Measurements from ENCODE around the gene MEGF11. TPM values are rescaled to one million over a fixed set of nuclear protein-coding genes. Genes with fewer than 3 reads are reported as not detected.

Gene MEGF11
- total and polyA plus RNA-seq, 8 donors = 2.6 to 17.4 (median 9.9) TPM; not detected in 1

DNA sequence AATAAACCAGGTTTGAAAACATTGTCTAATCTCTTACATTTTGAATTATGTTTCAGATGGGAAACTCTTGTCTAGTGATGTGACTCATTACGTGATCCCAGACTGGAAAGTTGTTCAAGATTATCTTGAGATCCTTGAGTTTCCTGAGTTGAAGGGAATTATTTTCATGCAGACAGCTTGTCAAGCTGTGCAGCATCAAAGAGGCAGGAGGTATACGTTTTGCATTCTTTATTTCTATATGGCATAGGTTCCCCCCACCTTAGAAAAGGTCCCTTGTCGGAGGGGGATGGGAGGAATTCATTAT lies 41.3 kb upstream of the MEGF11 start:
- ATAC-seq = no peak
- peaks cover 6 to 38% of the 10 kb centered on the region in 2 donors for H3K4me1 ChIP-seq
- intact Hi-C loops (cut with DNase I) = no loop called here
- TF ChIP-seq, protein P1, sequence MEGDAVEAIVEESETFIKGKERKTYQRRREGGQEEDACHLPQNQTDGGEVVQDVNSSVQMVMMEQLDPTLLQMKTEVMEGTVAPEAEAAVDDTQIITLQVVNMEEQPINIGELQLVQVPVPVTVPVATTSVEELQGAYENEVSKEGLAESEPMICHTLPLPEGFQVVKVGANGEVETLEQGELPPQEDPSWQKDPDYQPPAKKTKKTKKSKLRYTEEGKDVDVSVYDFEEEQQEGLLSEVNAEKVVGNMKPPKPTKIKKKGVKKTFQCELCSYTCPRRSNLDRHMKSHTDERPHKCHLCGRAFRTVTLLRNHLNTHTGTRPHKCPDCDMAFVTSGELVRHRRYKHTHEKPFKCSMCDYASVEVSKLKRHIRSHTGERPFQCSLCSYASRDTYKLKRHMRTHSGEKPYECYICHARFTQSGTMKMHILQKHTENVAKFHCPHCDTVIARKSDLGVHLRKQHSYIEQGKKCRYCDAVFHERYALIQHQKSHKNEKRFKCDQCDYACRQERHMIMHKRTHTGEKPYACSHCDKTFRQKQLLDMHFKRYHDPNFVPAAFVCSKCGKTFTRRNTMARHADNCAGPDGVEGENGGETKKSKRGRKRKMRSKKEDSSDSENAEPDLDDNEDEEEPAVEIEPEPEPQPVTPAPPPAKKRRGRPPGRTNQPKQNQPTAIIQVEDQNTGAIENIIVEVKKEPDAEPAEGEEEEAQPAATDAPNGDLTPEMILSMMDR (IDR thresholded peaks at IDR 0.05) = no peak
- peak overlapping the region in 1 of 2 donors; percentile 69 for H3K4me3 ChIP-seq
- DNase-seq = no peak
- peaks cover 0 to 11% of the 10 kb centered on the region in 2 donors for H3K36me3 ChIP-seq
- H3K27ac ChIP-seq = peak overlapping the region in 1 of 2 donors; percentile 91
- H3K27me3 ChIP-seq = no peaks in the 10 kb centered on the region
- H3K9me3 ChIP-seq = no peaks in the 10 kb centered on the region

DNA sequence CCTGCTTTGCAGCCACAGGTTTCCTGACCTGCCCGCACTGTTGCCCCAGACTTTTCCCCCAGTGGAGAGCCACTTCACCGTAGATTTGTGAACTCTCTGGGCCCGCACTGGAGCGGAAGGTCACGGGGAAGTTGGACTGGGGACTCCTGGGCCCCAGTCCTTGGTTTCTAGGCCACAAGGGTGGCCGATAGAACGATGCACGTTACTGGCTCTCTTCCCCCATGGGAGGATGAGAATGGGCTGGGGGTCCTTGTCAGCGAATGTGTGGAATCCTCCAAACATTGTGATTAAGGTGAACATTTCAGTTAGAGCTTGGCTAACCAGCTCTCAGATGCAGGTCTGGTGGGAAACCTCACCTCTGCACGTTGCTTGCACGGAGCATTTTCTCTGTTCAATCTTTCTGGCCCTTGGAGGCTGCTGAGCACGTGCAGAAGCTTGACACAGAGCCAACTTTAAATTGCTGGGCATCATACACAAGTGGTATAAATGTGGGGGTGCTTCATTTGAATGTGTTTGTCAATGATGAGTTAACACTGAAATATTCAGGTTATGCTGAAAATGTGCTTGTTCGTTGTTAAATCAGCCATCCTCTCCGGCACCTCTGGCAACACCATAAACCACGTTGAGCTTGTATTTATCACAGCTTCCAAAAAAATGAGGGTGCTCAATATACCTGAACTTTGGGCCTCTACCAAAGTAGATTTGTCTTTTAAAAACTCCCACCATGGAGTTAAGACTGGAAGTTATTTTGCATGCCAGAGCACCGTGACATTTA lies 40.8 kb upstream of the MEGF11 start:
- H3K27me3 ChIP-seq = no peaks in the 10 kb centered on the region
- intact Hi-C loops (cut with DNase I) = no loop called here
- ATAC-seq (peak; percentile 56), DNase-seq (no peak)
- peaks cover 0 to 6% of the 10 kb centered on the region in 2 donors for H3K36me3 ChIP-seq
- H3K27ac ChIP-seq = peak overlapping the region; percentile 91 to 92
- H3K9me3 ChIP-seq = no peaks in the 10 kb centered on the region
- peak overlapping the region; percentile 60 to 69 for H3K4me3 ChIP-seq
- TF ChIP-seq, protein P1 (IDR thresholded peaks at IDR 0.05) = no peak
- peaks cover 6 to 38% of the 10 kb centered on the region in 2 donors for H3K4me1 ChIP-seq

DNA sequence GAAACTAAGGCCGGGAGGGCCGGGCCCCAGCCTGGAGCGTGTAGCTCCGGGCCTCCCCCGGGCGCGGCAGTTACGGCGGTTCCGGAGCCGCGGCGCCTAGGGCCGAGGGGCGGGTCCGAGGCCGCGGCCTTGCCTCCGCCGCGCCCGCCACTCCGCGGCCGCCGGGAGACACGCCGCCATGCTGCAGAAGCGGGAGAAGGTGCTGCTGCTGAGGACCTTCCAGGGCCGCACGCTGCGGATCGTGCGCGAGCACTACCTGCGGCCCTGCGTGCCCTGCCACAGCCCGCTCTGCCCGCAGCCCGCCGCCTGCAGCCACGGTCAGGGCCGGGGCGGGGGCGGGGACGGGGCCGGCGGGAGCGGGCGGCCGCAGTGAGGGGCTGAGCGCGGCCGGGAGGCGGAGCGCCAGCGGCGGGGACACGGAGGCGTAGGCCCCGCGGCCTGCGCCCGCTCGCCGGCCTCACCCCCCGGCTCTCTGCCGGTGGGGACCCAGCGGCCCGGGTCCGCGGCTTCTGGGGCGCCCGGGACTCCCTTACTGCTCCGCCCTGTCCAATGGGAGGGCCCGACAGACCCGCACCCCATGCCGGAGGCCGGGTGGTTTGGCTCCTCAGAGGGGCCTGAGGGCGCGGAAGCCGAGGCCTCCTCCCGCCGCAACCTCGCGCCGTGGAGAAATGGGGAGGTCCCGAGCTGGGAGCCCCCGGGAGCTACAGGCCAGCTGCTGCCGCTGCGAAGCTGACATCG lies 40.0 kb upstream of the MEGF11 start, which contains the start of gene DIS3L:
TSS of gene DIS3L (plus strand) at position 150 of the 738 bp plus-strand sequence. CDS start at position 179, 29 bp downstream.
- H3K9me3 ChIP-seq = no peaks in the 10 kb centered on the region
- peak within 1 kb of the TSS; percentile 91 to 92 for H3K27ac ChIP-seq
- ATAC-seq (peak; percentile 91), DNase-seq (peak in 3 of 4 donors; percentile 58 to 93 (median 59))
- peaks cover 6 to 38% of the 10 kb centered on the region in 2 donors for H3K4me1 ChIP-seq
- H3K27me3 ChIP-seq = no peaks in the 10 kb centered on the region
- intact Hi-C loops (cut with DNase I) = no loop called here
- H3K4me3 ChIP-seq = peak within 1 kb of the TSS; percentile 60 to 69
- peaks cover 0 to under 1% of the 10 kb centered on the region in 2 donors for H3K36me3 ChIP-seq
- TF ChIP-seq, protein P1 (IDR thresholded peaks at IDR 0.05) = no peak

DNA sequence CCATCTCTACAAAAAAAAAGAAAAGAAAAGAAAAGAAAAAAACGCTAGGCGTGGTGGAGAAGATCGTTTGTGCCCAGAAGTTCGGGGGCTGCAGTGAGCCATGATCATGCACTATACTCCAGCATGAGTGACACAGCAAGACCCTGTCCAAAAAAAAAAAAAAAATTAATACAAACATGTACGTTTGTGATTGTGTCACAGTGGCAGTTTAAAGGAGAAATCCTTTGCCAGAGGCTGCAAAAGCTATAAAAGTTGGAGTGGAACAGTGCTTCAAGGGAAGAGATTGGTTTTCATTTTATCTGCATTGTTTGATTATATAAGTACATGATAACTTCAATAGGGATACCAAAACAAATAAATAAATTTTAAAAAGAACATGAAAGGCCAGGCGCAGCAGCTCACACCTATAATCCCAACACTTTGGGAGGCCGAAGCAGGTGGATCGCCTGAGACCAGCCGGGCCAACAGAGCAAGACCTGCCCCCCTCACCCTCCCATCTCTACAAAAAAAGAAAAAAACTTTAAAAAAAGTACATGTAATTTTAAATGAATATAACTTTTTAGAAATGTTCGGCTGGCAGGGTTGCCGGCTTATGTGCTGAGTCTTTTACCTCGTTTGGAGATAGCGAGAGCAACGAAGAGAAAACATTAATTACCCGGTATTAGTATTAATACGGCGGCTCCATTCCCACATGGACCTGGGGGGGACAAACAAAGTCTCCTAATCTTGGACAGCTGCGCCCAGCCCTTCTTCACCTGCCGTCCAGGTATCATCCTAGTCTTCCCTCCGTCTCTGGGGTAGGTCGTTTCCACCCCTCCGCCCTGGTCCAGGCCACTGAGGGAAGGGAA lies 39.2 kb upstream of the MEGF11 start:
- Histone ChIP-seq H3K27me3 (no peaks in the 10 kb centered on the region), H3K27ac (peak overlapping the region; percentile 91 to 92), H3K4me1 (peaks cover 6 to 38% of the 10 kb centered on the region in 2 donors), H3K36me3 (no peaks in the 10 kb centered on the region), H3K9me3 (no peaks in the 10 kb centered on the region), H3K4me3 (peak overlapping the region; percentile 60 to 69)
- intact Hi-C loops (cut with DNase I) = no loop called here
- ATAC-seq = peak; percentile 7
- DNase-seq = no peak
- TF ChIP-seq, protein P1 (IDR thresholded peaks at IDR 0.05) = no peak

All from left lung (tissue), 10 donors.